ENCODE data around the gene PTPRD. TPM values are rescaled to one million over a fixed set of nuclear protein-coding genes. Genes with fewer than 3 reads are reported as not detected.

Gene PTPRD
- total and polyA plus RNA-seq, 2 experiments from 2014 or later: 11.5 to 58.0 TPM

DNA sequence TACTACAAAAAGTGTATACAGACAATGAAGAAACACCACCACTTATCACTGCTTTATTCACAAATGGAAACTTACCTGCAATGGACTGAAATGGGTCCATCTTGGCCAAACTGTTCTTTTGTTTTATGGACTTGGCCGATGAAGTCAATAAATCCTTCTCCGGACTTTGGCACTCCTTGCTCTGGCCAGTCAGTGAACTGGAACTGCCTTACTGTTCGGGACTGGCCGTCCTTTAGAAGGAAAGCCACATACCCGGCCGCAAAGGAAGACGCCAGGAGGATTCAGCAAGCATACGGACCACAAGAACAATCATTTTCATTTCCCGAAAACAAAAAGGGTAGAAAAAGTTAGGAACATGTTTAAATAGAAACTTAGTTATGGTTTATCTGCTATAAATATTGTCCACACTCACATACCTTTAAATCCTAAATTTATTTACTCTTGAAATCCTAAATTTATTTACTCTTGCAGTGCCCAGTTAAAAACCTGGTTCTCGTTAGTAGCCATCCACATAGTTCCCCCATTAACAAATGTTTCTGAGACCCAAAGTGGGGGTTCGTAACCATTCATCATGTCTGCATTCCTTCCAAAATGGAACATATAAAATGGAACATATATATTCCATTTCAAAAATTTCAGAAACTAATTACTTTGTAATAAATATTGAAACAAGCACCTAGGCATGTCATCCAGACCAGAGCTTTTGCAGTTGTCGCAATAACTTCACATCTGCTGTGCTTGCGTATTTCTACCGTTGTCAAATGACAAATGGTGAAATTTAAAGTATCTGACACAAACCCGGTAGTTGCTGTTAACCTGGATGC is 2281.1 kb downstream of the PTPRD start:
- no peak for ATAC-seq
- H3K9me3 Mint-ChIP-seq: no peaks in the 10 kb centered on the region

More for the DNA sequence above, 2281.1 kb downstream of the PTPRD start:
- Histone ChIP-seq H4K20me1 (replicated peaks; ENCODE audit: insufficient read depth) (no peaks in the 10 kb centered on the region), H3K9me2 (ENCODE audit: insufficient read depth) (0 out of 2 replicates have a peak, but pooled peaks cover 6% of the 10 kb centered on the region), H3K4me1 (ENCODE audit: insufficient read depth) (no peaks in the 10 kb centered on the region), H3K79me2 (replicated peaks; ENCODE audit: insufficient read depth) (no peaks in the 10 kb centered on the region), H3K4me3 (no peak overlapping the region), H3K4me2 (no peak overlapping the region), H3K27me3 (ENCODE audit: insufficient read depth) (no peaks in the 10 kb centered on the region), H2AFZ (no peak overlapping the region), H3K36me3 (ENCODE audit: insufficient read depth) (no peaks in the 10 kb centered on the region), H3F3A (replicated peaks; ENCODE audit: low read depth) (no peaks in the 10 kb centered on the region), H3K27ac (ENCODE audit: low read depth) (no peak overlapping the region)
- TF ChIP-seq NANOG (IDR thresholded peaks at IDR 0.05; ENCODE audit: borderline replicate concordance): no peak
- TF ChIP-seq STAT1 (IDR thresholded peaks at IDR 0.05; ENCODE audit: unreplicated experiment): no peak
- TF ChIP-seq, protein P1, sequence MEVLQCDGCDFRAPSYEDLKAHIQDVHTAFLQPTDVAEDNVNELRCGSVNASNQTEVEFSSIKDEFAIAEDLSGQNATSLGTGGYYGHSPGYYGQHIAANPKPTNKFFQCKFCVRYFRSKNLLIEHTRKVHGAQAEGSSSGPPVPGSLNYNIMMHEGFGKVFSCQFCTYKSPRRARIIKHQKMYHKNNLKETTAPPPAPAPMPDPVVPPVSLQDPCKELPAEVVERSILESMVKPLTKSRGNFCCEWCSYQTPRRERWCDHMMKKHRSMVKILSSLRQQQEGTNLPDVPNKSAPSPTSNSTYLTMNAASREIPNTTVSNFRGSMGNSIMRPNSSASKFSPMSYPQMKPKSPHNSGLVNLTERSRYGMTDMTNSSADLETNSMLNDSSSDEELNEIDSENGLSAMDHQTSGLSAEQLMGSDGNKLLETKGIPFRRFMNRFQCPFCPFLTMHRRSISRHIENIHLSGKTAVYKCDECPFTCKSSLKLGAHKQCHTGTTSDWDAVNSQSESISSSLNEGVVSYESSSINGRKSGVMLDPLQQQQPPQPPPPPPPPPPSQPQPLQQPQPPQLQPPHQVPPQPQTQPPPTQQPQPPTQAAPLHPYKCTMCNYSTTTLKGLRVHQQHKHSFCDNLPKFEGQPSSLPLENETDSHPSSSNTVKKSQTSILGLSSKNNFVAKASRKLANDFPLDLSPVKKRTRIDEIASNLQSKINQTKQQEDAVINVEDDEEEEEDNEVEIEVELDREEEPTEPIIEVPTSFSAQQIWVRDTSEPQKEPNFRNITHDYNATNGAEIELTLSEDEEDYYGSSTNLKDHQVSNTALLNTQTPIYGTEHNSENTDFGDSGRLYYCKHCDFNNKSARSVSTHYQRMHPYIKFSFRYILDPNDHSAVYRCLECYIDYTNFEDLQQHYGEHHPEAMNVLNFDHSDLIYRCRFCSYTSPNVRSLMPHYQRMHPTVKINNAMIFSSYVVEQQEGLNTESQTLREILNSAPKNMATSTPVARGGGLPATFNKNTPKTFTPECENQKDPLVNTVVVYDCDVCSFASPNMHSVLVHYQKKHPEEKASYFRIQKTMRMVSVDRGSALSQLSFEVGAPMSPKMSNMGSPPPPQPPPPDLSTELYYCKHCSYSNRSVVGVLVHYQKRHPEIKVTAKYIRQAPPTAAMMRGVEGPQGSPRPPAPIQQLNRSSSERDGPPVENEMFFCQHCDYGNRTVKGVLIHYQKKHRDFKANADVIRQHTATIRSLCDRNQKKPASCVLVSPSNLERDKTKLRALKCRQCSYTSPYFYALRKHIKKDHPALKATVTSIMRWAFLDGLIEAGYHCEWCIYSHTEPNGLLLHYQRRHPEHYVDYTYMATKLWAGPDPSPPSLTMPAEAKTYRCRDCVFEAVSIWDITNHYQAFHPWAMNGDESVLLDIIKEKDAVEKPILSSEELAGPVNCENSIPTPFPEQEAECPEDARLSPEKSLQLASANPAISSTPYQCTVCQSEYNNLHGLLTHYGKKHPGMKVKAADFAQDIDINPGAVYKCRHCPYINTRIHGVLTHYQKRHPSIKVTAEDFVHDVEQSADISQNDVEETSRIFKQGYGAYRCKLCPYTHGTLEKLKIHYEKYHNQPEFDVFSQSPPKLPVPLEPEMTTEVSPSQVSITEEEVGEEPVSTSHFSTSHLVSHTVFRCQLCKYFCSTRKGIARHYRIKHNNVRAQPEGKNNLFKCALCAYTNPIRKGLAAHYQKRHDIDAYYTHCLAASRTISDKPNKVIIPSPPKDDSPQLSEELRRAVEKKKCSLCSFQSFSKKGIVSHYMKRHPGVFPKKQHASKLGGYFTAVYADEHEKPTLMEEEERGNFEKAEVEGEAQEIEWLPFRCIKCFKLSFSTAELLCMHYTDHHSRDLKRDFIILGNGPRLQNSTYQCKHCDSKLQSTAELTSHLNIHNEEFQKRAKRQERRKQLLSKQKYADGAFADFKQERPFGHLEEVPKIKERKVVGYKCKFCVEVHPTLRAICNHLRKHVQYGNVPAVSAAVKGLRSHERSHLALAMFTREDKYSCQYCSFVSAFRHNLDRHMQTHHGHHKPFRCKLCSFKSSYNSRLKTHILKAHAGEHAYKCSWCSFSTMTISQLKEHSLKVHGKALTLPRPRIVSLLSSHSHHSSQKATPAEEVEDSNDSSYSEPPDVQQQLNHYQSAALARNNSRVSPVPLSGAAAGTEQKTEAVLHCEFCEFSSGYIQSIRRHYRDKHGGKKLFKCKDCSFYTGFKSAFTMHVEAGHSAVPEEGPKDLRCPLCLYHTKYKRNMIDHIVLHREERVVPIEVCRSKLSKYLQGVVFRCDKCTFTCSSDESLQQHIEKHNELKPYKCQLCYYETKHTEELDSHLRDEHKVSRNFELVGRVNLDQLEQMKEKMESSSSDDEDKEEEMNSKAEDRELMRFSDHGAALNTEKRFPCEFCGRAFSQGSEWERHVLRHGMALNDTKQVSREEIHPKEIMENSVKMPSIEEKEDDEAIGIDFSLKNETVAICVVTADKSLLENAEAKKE (CRISPR knock-in tag; IDR thresholded peaks at IDR 0.05): no peak
- TF ChIP-seq EZH2 (IDR thresholded peaks at IDR 0.05; ENCODE audit: low read depth, unreplicated experiment): no peak
- TF ChIP-seq CREB1 (CRISPR knock-in tag; IDR thresholded peaks at IDR 0.05; ENCODE audit: low read depth): no peak
- TF ChIP-seq, protein P2, sequence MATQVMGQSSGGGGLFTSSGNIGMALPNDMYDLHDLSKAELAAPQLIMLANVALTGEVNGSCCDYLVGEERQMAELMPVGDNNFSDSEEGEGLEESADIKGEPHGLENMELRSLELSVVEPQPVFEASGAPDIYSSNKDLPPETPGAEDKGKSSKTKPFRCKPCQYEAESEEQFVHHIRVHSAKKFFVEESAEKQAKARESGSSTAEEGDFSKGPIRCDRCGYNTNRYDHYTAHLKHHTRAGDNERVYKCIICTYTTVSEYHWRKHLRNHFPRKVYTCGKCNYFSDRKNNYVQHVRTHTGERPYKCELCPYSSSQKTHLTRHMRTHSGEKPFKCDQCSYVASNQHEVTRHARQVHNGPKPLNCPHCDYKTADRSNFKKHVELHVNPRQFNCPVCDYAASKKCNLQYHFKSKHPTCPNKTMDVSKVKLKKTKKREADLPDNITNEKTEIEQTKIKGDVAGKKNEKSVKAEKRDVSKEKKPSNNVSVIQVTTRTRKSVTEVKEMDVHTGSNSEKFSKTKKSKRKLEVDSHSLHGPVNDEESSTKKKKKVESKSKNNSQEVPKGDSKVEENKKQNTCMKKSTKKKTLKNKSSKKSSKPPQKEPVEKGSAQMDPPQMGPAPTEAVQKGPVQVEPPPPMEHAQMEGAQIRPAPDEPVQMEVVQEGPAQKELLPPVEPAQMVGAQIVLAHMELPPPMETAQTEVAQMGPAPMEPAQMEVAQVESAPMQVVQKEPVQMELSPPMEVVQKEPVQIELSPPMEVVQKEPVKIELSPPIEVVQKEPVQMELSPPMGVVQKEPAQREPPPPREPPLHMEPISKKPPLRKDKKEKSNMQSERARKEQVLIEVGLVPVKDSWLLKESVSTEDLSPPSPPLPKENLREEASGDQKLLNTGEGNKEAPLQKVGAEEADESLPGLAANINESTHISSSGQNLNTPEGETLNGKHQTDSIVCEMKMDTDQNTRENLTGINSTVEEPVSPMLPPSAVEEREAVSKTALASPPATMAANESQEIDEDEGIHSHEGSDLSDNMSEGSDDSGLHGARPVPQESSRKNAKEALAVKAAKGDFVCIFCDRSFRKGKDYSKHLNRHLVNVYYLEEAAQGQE (IDR thresholded peaks at IDR 0.05; ENCODE audit: unreplicated experiment): no peak
- no peak overlapping the region for H3K4me3 Mint-ChIP-seq
- no peak for DNase-seq (ENCODE audit: low spot score)
- no peaks in the 10 kb centered on the region for H3K27me3 Mint-ChIP-seq (ENCODE audit: insufficient read depth, low read depth, poor library complexity)
- H3K4me1 Mint-ChIP-seq: no peaks in the 10 kb centered on the region; the same call in 1 of the 3 replicates
- no peak overlapping the region; the same call in 1 of the 2 replicates for H3K27ac Mint-ChIP-seq
- peaks cover 10% of the 10 kb centered on the region; the same call in 2 of the 3 replicates for H3K36me3 Mint-ChIP-seq (ENCODE audit: low read depth)
